NT2/D1 (cell line): ENCODE measurements around the gene PDCD11.

Source experiments
- SUZ12 ChIP-seq: IDR thresholded peaks from 2 replicates; pipeline ENCODE4 v1.6.1; 2011; ENCODE audit not compliant: insufficient read length, insufficient read depth; ENCODE audit errors: extremely low read depth
- ZNF274 ChIP-seq: IDR thresholded peaks from 2 replicates; pipeline ENCODE4 v1.6.1; 2011; ENCODE audit warnings: mild to moderate bottlenecking, low read depth, low read length

DNA sequence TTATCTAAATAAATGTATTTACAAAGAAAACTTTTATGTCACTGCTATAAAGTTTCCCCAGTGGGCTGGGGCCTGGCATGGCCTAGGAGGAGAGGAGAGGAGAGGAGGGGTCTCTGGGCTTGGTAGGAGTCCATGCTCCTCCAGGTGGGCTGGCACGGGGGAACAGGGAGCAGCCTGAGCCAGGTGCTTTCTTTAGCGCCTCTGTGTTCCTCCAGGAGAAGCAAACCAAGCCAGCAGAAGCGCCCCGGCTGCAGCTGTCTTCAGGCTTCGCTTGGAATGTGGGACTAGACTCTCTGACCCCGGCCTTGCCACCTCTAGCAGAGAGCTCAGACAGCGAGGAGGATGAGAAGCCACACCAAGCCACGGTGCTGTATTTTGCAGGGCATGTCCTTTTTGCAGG lies 45.2 kb downstream of the PDCD11 start:
- TF ChIP-seq SUZ12 (no peak), ZNF274 (no peak)
